ENCODE measurements around the gene STAT3. TPM values are rescaled to one million over a fixed set of nuclear protein-coding genes. Genes with fewer than 3 reads are reported as not detected.
A peak's percentile ranks its signal among the peaks of the same experiment; 100 is the strongest.

STAT3 gene
- total RNA-seq, 1 experiment from 2014 or later = 21.0 TPM

GRCh38 chr17:42279776-42280630 lies 108.2 kb downstream of the STAT3 start:
- DNase-seq (ENCODE audit: low read depth) = no peak
- in situ Hi-C loops (cut with HindIII; ENCODE audit: low pct_unique_long_range_greater_than_20kb, low sequenced_read_pairs) = loop anchor here (10.0 kb wide), 1 partner anchor 75 kb away; no protein-coding TSS in a partner anchor

GRCh38 chr17:42277342-42277712 lies 110.9 kb downstream of the STAT3 start:
- in situ Hi-C loops (cut with HindIII; ENCODE audit: low pct_unique_long_range_greater_than_20kb, low sequenced_read_pairs) = loop anchor here (10.0 kb wide), 1 partner anchor 73 kb away; no protein-coding TSS in a partner anchor
- no peak for DNase-seq (ENCODE audit: low read depth)

GRCh38 chr17:42276609-42277341 lies 111.5 kb downstream of the STAT3 start:
- in situ Hi-C loops (cut with HindIII; ENCODE audit: low pct_unique_long_range_greater_than_20kb, low sequenced_read_pairs) = loop anchor here (10.0 kb wide), 1 partner anchor 72 kb away; no protein-coding TSS in a partner anchor
- peak; percentile 66 for DNase-seq (ENCODE audit: low read depth)

- DNase-seq (ENCODE audit: low read depth) = peak; percentile 57
- in situ Hi-C loops (cut with HindIII; ENCODE audit: low pct_unique_long_range_greater_than_20kb, low sequenced_read_pairs) = loop anchor here (10.0 kb wide), 1 partner anchor 71 kb away; no protein-coding TSS in a partner anchor
Observed at GRCh38 chr17:42276359-42276608, 112.0 kb downstream of the STAT3 start, which contains the start of gene STAT5B. STAT5B (minus strand) TSS chr17:42276391; CDS start chr17:42232127, 44,264 bp downstream.

- in situ Hi-C loops (cut with HindIII; ENCODE audit: low pct_unique_long_range_greater_than_20kb, low sequenced_read_pairs) = loop anchor here (10.0 kb wide), 1 partner anchor 71 kb away; no protein-coding TSS in a partner anchor
- DNase-seq (ENCODE audit: low read depth) = no peak
Observed at GRCh38 chr17:42275527-42276358, 112.5 kb downstream of the STAT3 start.

GRCh38 chr17:42274812-42275526 lies 113.3 kb downstream of the STAT3 start:
- in situ Hi-C loops (cut with HindIII; ENCODE audit: low pct_unique_long_range_greater_than_20kb, low sequenced_read_pairs) = loop anchor here (10.0 kb wide), 1 partner anchor 70 kb away; no protein-coding TSS in a partner anchor
- DNase-seq (ENCODE audit: low read depth) = no peak

GRCh38 chr17:42274253-42274542 lies 114.0 kb downstream of the STAT3 start:
- in situ Hi-C loops (cut with HindIII; ENCODE audit: low pct_unique_long_range_greater_than_20kb, low sequenced_read_pairs) = loop anchor here (10.0 kb wide), 1 partner anchor 69 kb away; no protein-coding TSS in a partner anchor
- no peak for DNase-seq (ENCODE audit: low read depth)

GRCh38 chr17:42273474-42274252 lies 114.6 kb downstream of the STAT3 start:
- in situ Hi-C loops (cut with HindIII; ENCODE audit: low pct_unique_long_range_greater_than_20kb, low sequenced_read_pairs) = loop anchor here (10.0 kb wide), 1 partner anchor 69 kb away; no protein-coding TSS in a partner anchor
- DNase-seq (ENCODE audit: low read depth) = no peak

GRCh38 chr17:42272162-42272907 lies 115.9 kb downstream of the STAT3 start:
- DNase-seq (ENCODE audit: low read depth) = no peak
- in situ Hi-C loops (cut with HindIII; ENCODE audit: low pct_unique_long_range_greater_than_20kb, low sequenced_read_pairs) = loop anchor here (10.0 kb wide), 1 partner anchor 68 kb away; no protein-coding TSS in a partner anchor

- DNase-seq (ENCODE audit: low read depth) = no peak
- in situ Hi-C loops (cut with HindIII; ENCODE audit: low pct_unique_long_range_greater_than_20kb, low sequenced_read_pairs) = loop anchor here (10.0 kb wide), 1 partner anchor 67 kb away; no protein-coding TSS in a partner anchor
Observed at GRCh38 chr17:42271779-42272035, 116.5 kb downstream of the STAT3 start.

GRCh38 chr17:42271006-42271778 lies 117.0 kb downstream of the STAT3 start:
- DNase-seq (ENCODE audit: low read depth) = no peak
- in situ Hi-C loops (cut with HindIII; ENCODE audit: low pct_unique_long_range_greater_than_20kb, low sequenced_read_pairs) = loop anchor here (10.0 kb wide), 1 partner anchor 66 kb away; no protein-coding TSS in a partner anchor

- no peak for DNase-seq (ENCODE audit: low read depth)
- in situ Hi-C loops (cut with HindIII; ENCODE audit: low pct_unique_long_range_greater_than_20kb, low sequenced_read_pairs) = loop anchor here (10.0 kb wide), 1 partner anchor 66 kb away; no protein-coding TSS in a partner anchor
Observed at GRCh38 chr17:42270596-42270995, 117.6 kb downstream of the STAT3 start.

GRCh38 chr17:42270170-42270535 lies 118.1 kb downstream of the STAT3 start:
- in situ Hi-C loops (cut with HindIII; ENCODE audit: low pct_unique_long_range_greater_than_20kb, low sequenced_read_pairs) = loop anchor here (10.0 kb wide), 1 partner anchor 65 kb away; no protein-coding TSS in a partner anchor
- DNase-seq (ENCODE audit: low read depth) = no peak

GRCh38 chr17:42268236-42268635 lies 120.0 kb downstream of the STAT3 start:
- in situ Hi-C loops (cut with HindIII; ENCODE audit: low pct_unique_long_range_greater_than_20kb, low sequenced_read_pairs) = loop anchor here (10.0 kb wide), 1 partner anchor 47 kb away; no protein-coding TSS in a partner anchor
- no peak for DNase-seq (ENCODE audit: low read depth)

GRCh38 chr17:42266918-42267766 lies 121.1 kb downstream of the STAT3 start:
- in situ Hi-C loops (cut with HindIII; ENCODE audit: low pct_unique_long_range_greater_than_20kb, low sequenced_read_pairs) = loop anchor here (10.0 kb wide), 1 partner anchor 48 kb away; no protein-coding TSS in a partner anchor
- DNase-seq (ENCODE audit: low read depth) = peak; percentile 36

Data from Caki2 (cell line).